Measurements from ENCODE around the gene ITSN1.
A peak's percentile ranks its signal among the peaks of the same experiment; 100 is the strongest.

Gene ITSN1

DNA sequence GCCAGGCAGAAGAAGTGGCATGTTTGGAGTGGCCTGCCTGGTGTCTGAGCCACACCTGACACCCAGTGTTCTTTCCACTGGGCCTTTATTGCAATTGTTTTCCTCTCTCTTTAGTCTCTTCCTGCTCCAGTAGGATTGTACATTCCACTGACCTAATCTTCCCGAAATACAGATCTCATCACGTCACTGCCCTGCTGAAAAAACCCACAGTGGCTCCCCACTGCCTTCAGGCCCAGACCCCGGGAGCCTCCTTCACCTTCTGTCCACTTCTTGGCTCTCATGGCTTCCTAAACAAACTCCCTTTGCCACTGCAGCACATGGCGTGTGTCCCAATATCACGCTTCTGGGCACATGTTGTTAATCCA, 298.6 kb downstream of the ITSN1 start:
- peak in 1 of 3 donors; percentile 58 for DNase-seq

DNA sequence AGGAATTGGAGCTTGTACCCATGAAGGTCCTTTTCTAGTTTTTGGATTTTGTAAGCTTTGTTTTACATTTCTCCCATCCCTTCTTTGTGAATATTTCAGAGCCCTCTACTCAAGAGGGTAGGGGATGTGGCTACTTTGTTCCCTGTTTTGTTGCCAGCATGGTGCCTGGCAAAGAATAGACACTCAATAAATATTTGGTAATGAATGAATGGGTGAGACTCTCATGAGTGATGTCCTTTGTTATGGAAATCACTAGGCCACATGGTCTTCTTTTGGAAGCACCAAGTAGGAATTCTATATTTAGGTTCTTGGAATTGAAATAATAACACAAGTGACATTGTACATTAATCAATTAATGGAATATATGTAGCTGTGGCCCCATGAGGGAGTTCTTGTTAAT, 300.1 kb downstream of the ITSN1 start:
- no peak for DNase-seq

GRCh38 chr21:33943293-33943692, 301.0 kb downstream of the ITSN1 start:
- DNase-seq, result no peak

GRCh38 chr21:33944185-33944763, 302.0 kb downstream of the ITSN1 start:
- DNase-seq, result no peak

- peak in 1 of 3 donors; percentile 46 for DNase-seq
Measured at GRCh38 chr21:33945652-33946270, 303.5 kb downstream of the ITSN1 start.

DNA sequence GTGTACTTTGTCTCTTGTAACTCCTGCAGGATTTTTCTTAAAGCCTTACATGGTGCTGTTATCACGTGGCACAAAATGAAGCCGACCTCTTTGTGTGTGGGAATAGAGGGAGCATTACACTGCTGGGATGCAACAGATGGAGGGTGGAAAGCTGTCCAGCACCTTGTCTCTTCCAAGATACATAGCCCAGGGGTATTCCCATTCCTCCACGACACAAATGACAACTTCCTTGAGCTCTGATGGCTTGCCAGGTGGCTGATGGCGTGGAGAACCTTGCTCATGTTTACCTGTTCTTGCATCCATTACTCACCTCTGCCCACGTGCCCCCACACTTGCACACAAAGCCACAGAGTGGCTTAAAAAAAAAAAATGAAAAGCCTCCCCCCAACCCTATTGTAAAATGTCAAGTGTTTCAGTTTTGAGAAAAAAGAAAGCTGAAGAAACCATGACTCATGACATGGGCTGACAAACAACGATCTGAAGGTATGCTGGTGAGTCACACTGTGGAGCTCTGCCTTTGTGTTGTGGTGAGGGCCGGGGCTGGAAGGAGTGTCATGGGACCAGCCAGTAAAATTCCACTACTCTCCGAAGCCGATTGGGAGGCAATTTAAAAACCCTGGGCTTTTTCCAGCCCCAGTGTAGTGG, 305.3 kb downstream of the ITSN1 start:
- peak; percentile 93 to 96 (median 96) for DNase-seq

- DNase-seq, result peak in 1 of 3 donors; percentile 50
Measured at GRCh38 chr21:33948096-33948950, 306.0 kb downstream of the ITSN1 start.

GRCh38 chr21:33948951-33949444, 306.7 kb downstream of the ITSN1 start:
- no peak for DNase-seq
